Anterior cingulate cortex (tissue), 58 donors: ENCODE data around the gene ZNF124.
"Not testable (repeated sequence)": the region's sequence is repeated elsewhere in the genome, so short reads cannot be mapped to it uniquely, and the experiment has no call there.

Experiments used
- DNase-seq, 58 donors: peaks; one replicate each; lab custom pipeline; 2025; lab: John Stamatoyannopoulos, UW

The ZNF124 gene

DNA sequence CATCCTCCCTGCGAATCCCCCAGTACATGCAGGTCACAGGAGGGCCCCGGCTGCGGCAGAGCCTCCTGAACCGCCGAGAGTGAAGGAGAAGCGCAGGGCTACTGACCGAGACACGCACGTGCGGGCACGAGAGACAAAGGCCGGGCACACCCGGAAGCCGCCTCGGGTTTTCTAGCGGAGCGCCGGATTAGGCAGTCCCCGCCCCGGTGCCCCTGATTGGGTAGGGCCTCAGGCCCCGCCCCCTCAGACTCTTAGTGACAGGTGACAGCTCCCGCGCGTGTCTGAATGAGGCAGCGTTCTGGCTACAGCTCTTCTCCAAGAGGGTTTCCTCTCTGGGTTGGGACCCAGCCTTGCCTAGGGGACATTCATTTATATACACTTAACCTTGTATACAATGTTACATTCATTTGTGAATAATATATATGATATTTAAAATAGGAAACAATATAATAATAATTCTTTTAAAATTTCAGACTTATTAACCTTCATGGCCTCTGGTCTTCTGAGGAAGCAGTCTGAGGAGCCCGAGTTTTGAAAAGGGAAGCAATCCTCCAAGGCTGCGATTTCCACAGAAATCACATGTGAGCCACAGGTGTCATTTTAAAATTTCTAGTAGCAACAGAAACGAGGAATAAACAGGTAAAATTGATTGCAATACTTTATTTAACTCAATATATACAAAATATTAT, at the start of gene ZNF124:
Gene ZNF124, minus strand, starts transcription at position 146 of the 689 bp plus-strand sequence. Its CDS starts 143 bp downstream, at position 3.
- not testable (repeated sequence) for DNase-seq

DNA sequence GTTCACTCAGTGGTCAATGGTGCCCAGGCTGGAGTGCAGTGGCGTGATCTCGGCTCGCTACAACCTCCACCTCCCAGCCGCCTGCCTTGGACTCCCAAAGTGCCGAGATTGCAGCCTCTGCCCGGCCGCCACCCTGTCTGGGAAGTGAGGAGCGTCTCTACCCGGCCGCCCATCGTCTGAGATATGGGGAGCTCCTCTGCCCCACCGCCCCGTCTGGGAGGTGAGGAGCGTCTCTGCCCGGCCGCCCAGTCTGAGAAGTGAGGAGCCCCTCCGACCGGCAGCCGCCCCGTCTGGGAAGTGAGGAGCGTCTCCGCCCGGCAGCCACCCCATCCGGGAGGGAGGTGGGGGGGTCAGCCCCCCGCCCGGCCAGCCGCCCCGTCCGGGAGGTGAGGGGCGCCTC, 48.5 kb upstream of the ZNF124 start:
- DNase-seq, result not testable (repeated sequence)

DNA sequence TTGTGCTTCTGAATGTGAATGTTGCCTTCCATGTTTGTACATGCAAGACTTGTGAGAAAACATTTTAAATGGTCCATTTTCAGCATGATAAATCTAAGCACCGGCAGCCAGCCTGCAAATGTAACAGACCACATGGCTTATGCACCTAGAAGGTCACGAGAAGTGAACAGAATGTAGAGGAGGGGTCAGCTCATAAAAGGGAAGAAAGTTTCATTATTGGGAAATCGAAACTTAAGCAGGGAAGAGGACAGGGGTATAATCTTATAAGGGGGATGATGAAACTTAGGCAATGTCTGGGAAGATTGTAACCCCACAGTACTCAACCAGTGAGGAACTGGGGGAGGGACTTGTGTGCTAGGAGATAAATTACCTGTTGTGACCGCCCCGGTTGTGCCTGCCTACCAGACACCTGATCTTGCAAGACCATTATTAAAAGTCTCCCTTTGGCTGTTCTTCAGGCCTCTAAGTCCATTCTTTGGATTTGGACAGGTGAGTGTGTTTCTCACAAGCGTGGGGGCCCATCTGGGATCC, 46.4 kb upstream of the ZNF124 start:
- DNase-seq, result no peak

DNA sequence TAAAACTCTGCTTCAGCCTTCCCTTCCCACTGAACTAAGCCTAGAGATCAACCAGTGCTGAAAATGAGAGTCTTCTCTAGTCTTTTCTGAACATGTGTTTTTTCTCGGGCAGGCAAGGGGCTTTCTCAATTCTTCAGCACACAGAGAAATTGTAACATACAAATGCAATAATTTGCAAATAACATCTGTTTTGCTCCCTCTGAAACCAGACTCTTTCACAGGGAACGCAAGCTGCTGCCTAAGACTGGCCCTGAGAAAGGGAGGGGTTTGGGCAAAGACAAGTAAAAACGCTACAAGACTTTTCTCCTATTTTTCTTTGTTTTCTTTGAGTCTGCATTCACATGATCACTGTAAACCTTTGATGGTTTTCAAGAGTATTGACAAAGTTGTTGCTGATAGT, 44.4 kb upstream of the ZNF124 start:
- no peak for DNase-seq

DNA sequence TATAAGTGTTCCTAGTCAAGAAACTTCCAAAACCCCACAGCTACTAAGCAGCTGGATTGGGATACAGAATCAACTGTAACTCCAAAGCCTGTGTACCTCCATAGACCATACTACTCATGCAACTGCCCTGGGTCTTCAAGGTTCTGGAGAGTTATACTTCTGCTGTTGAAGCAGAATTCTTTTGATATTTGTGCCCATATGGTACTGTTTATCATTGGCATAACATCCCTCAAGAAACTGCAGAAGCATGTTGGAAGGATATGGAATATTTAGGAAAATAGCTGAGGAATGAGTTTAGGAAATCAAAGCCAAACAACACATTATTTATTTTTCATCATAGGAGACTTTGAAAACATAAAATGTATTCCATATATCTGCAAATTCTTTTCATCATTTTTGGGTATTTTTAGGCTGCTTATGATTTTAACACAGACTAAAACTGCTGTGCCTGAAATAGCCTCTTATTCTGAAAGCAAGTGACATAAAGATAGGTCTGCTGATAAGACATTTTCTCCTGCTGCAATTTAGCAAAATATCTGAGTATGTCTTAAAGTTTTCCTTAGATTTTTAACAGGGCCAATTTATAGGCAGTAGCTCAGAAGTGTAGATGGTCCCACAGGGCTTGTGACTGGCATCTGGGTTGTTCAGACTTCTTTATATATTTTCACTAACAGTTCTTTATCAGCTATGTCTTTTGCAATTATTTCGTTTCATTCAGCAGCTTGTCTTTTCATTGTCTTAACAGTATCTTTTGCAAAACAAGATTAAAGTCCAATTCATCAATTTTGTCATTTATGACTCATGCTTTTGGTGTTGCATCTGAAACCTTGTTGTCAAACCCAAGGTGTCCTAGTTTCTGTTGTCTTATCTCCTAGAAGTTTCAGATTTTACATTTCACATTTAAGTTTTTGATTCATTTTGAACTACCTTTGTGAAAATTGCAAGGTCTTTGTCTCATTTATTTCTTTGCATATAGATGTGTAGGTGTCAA, 41.1 kb upstream of the ZNF124 start:
- no peak for DNase-seq

DNA sequence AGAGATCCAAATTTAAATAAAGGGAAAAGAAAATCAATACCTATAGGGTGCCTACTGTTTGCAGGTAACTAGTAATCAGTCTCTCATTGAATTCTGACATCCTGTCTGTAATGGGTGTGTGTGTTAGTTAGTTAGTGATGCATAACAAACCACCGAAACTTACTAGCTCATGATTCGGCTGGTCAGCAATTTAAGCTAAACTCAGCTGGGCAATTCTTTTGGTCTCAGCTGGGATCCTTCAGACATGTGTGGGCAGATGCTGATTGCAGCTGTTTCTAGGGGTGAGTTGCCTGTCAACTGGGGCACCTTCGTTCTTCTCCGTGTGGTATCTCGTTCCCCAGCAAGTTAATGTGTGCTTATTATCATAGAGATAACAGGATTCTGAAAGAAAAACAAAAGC, 40.2 kb upstream of the ZNF124 start:
- no peak for DNase-seq

DNA sequence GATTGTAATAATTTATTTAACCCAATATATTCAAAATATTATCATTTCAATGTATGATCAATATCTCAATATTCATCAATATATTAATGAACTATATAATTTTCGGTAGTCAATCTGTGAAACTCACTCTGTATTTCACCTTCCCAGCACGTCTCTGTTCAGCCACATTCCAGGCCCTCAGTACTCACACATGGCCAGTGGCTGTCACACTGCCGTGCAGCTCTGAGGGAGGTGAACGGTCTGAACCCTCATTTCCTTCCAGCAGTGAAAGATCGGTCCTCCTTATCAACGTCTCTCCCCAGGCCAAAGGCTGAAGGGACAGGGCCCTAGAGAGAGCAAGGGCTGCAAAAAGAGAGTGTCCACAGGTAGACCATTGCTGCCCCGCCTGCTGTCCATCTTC, 39.5 kb upstream of the ZNF124 start:
- no peak for DNase-seq

DNA sequence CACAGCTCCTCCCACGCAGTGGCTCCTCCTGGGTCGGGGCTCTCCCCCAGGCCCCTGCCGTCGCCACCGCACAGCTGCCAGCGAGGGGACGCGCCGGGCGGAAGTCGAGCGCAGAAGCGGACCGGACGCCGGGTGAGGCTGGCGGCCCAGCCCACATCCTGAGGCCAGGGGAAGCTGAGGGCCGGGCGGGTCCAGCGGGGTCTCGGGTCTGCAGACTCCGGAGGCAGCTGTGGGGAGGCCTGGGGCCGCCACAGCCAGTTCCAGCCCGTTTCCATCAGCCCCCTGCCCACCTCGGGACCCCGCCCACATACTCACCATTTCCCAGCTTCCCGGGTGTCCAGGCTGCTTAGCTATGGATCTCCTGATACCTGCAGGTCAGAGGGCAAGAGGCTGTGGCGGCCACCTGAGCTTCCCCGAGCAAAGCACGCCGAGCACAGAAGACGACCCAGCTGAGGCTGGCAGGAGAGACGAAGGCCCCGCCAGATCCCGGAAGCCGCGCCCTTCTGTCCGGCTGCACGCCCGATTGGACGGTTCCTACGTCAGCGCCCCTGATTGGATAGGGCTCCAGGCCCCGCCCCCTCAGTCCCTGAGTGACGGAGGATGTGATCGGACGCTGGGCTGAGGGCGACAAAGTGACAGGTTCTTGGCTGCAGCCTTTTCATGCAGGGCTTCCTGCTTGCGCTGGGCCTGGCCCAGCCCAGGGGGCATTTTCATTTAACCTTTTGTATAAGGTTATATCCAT, 38.7 kb upstream of the ZNF124 start:
- DNase-seq, result peak; percentile 62 to 98 (median 95)

DNA sequence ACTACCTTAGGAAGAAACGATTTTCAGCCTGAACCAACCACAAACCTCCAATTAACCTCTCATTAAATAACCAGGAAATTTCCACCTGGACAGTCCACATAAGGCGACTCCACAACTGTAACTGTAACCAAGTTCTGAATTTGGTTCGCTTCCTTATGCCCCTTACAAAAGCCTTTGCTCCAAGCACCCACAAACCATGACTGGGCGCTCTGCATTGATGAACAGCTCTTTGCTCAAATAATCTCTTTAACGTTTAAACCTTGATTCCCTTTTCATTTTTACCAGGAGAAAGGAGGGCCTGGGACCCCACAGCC, 38.2 kb upstream of the ZNF124 start:
- DNase-seq, result no peak

DNA sequence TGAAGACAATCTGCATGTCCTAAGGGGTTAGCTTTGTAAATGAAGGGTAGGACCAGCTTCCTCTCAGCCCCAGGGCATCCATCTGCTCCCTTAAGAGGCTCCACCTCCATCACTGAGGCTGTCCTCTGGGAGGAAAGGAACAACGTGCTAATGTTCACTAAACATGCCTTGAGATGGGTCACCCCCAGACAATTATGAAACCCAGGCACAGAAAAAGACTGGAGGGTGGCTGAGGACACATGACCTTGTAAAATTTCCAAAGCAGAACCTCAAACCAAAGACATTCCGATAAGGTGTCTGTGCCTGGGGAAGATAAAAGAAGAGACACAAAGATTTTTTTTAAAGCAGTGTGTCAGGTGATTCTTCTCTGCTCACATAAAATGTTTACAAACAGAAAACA, 37.6 kb upstream of the ZNF124 start:
- DNase-seq, result no peak

DNA sequence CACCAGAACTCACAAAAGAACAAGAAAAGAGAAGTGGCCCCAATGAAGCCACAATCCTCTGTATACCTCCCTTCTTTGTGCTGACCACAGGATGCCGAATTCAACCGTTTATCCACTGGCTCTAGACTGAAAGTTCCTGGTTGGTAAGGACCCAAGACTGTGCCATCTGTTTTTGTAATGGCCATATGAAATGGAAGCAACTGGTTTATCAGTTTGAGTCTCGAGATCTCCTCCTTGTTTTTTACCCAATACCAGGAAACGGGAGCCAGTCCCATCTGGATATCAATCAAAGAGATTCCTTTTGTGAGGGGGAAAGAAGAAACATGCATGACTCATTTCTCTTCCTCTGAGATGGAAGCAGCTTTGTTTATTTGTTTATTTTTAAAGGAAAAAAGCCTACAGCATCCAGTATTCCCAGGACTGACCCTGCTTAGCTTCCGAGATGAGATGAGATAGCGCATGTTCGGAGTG, 32.4 kb upstream of the ZNF124 start:
- no peak for DNase-seq

DNA sequence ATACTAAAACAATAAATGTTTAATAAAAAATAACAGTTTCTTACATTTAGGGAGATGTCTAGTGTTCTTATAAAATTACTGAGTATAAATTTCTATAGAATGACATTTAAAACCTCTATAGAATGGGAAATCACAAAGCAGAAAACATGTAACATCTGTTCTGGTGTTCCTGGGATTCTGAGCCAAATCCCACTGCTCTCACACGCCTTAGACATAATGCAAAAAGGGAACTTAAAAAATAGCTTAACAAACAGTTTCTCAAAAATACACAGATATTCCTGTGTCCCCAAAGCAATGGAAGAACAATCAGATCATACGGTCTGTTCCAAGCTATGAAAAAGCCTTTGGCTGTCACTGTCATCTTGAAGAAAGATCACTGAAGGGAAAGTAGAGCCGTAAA, 27.0 kb upstream of the ZNF124 start:
- DNase-seq, result no peak

DNA sequence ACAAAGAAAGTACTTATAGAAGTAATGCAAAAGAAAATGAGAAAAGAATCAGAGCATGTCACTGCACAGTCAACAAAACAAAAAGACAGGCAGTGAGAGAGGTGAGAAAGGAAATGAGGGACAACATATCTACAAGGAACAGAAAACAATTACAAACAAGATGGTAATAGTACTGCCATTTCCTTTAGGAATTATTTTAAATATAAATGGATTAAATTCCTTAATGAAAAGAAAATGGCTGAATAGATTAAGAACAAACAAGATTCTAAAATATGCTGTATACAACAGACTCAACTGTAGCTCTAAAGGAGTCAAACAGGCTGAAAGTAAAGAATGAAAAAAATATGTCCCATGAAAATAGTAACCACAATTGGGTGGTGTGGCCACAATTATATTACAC, 22.1 kb upstream of the ZNF124 start:
- DNase-seq, result no peak

DNA sequence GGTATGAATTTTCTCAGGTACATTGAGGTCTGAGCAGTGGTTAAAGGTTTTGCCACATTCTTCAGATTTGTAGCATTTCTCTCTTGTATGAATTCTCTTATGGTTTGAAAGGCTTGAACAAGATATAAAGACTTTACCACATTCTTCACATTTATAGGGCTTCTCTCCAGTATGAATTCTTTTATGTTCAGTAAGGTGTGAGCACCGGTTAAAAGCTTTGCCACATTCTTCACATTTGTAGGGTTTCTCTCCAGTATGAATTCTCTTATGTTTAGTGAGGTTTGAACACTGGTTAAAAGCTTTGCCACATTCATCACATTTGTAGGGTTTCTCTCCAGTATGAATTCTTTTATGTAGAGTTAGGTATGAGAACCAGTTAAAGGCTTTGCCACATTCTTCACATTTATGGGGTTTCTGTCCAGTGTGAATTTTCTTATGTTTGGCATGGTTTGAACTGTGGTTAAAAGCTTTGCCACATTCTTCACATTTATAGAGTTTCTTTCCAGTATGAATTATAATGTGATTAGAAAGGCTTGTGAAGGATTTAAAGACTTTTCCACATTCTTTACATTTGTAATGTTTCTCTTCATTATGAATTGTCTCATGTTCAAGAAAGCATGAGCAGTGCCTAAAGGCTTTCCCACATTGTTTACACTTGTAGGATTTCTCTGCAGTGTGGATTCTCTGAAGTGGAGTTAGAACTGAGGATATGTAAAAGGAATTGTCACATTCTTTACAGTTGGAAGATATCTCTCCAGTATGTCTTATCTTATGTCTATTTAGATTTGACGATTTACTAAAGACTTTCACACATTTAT, 18.4 kb upstream of the ZNF124 start:
- no peak for DNase-seq

DNA sequence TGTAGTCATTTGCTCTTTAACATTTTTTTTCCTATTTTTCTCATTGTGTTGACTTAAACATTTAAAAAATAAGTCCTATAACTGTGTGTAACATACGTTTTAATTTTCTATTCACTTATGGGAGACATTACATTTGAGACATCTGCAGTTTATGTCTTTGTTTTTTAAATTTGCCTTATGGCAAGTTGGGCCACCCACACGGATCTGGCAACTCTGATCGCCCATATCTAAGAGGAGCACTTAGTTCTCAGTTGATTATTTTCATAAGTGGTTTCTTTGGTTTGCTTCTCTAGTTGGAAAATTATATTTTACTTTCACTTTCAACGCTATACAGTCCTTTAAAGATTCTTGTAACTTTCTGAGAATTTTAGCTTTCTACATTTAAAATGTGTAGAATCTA, 13.8 kb upstream of the ZNF124 start:
- DNase-seq, result no peak

DNA sequence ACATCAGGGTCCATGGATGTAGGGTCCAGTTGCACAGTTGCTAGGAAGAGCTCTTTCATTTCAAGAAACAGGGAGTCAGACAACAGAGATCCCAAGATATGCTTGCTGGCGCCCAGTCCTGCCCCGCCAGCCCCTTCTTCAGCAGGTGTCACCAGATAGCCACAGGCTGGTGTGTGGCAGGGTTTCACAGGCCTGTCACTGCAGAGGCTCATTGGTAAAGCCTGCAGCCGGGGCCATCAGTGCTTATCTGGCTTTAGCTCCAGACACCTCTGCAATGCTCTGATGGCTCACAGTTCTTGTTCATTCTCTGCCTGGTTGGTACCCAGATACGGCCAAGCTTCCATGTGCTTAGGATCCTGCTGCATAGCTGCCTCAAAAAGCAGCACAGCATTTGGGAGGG, 12.4 kb upstream of the ZNF124 start:
- no peak for DNase-seq

DNA sequence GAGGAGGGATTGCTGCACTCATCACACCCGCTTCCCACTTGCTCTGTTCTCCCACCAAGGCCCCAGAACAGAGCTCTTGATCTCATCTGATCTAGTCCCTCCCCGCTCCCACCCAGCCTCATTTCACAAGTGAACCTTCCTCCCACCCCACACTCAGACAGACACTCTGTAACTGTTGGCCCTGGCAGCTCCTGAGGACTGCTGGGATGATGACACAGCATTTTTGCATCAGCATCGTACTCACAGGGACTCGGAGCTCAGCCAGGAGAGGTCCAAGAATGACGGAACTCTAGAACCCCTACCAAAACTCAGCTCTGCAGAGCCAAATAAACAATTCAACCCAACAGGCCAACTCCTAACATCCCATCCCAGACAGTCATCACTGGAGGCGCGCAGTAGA, 11.2 kb upstream of the ZNF124 start:
- DNase-seq, result no peak

DNA sequence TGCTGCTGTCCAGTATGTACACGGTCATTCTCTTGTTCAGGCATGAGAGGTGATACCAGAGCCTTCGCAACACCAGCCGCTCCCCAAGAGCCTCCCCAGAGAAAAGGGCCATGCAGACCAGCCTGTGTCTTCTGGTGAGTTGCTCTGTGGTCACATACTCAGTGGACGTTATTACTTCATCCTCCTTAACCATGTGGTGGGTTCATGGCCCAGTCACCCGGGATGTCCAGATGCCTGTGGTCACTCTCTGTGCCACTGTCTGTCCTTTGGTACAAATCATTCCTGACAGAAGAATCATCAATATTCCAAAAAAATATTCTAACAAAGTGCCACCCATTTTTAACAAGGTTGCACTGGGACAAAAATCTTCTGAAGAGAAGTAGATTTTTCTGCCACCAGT, 8.8 kb upstream of the ZNF124 start:
- DNase-seq, result no peak

DNA sequence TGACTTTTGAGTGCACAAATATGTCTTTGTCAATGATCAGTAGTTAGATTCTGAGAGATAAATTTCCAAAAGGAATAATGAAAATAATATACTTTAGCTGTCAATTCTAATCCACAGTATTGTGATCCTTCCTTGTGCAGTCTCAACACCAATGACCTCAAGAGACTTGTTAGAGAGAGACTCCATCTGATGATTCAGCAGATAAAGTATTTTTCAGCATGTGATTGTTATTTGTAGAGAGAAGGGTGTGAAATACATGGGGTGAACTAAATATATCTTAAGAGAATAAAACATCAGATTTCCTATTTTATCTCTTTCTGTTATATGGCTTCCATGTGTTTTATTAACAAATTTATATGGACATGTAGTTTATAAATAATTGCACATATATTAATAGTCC, 5.9 kb upstream of the ZNF124 start:
- DNase-seq, result no peak

DNA sequence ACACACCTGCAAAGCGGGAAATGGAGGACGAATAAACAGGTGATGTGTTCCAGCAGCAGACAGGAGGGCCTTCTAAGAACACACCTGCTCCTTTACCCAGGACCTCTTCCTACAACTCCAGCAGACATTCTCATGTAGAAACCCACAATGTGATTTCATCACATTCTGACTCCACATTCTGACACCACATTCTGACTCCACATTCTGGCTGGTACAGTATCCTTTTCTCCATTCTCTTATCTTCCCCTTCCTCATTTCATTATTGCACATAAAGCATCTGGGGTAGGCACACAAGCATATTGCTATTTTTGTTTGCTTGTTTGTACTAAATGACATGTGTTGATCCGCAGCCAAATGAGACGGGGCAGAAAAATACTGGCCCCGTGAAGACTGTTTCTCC, 3.6 kb upstream of the ZNF124 start:
- no peak for DNase-seq
